Measurements from ENCODE around the gene CDC37L1.
"Not testable (repeated sequence)": the region's sequence is repeated elsewhere in the genome, so short reads cannot be mapped to it uniquely, and the experiment has no call there.

Gene CDC37L1

GRCh38 chr9:4679268-4680172 is at the start of gene CDC37L1:
Gene CDC37L1, plus strand, starts transcription at chr9:4679569. Its CDS starts 199 bp downstream, at chr9:4679768.
- peak; percentile 97 for DNase-seq (ENCODE audit: low spot score)

GRCh38 chr9:4630836-4631235 is 48.5 kb upstream of the CDC37L1 start:
- DNase-seq (ENCODE audit: low spot score) = no peak

DNA sequence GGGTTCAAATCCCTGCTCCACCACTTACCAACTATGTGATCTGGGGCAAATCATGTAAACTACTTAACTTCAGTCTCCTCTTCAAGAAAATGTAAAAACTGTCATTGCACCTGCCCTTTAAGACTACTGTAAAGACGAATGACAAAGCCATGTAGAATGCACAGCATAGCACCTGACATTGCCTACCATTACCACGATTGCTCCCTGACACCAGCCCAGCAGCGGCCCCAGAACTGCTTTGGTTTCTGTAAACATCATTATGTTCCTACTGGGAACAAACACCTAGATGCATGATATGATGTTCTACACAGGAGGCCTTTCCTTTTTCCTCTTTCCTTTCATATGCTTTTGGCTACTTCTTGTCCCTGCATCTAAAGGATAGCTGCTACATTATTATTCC is 40.4 kb upstream of the CDC37L1 start:
- DNase-seq (ENCODE audit: low spot score) = no peak

GRCh38 chr9:4639420-4639819 is 39.9 kb upstream of the CDC37L1 start:
- no peak for DNase-seq (ENCODE audit: low spot score)

DNA sequence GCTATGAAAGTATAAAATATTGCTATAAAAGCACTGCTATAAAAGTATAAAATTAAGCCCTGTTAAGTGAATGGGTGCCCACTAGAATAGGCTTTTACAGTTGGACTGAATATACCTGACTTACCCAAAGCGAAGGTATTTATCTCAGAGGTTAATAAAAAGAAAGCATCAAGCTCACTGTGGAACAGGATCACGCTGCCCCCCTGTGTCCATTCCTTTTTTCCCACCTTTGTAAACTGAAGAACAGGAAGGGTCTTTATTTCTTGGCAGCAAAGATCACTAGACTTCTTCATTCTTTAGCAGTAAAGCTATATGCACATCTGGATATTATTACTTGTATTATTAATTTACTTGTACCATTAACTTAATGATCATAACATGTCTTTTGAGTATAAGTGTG is 39.3 kb upstream of the CDC37L1 start:
- no peak for DNase-seq (ENCODE audit: low spot score)

DNA sequence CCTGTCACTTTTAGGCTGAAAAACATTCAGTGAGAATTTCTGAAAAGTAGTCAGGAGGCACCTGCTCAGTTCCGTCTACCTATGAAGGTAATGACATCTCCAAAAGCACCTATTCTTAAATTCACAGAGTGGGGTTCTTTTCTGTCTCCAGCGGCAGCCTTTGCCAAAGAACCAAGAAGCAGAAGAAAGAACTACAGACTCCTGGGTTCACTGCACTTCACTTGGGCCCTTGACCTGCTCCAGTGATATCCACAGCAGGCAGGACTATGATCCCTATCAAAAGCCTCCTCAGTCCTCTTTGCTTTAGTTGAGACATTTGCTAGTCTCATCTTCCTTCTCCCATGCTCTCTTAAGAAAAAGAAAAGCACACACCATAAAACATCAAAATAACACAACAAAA is 37.0 kb upstream of the CDC37L1 start:
- no peak for DNase-seq (ENCODE audit: low spot score)

- DNase-seq (ENCODE audit: low spot score) = no peak
Measured at GRCh38 chr9:4654084-4654483, 25.3 kb upstream of the CDC37L1 start.

DNA sequence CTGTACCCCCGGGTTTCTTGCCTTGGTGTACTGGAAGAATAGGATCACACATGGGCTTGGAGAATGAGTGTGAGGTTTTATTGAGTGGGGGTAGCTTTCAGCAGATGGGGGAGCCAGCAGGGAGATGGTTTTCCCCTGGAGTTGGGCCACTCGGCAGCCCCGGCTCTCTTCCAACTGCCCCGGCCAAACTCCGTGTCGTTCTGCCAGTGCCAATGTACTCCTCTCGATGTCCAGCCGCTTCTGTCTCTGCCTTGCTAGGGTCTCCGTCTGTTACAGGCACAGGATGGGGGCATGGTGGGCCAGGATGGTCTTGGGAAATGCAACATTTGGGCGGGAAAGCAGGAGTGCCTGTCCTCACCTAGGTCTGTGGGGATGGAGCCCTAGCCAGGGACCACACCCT is 24.8 kb upstream of the CDC37L1 start:
- DNase-seq (ENCODE audit: low spot score) = no peak

DNA sequence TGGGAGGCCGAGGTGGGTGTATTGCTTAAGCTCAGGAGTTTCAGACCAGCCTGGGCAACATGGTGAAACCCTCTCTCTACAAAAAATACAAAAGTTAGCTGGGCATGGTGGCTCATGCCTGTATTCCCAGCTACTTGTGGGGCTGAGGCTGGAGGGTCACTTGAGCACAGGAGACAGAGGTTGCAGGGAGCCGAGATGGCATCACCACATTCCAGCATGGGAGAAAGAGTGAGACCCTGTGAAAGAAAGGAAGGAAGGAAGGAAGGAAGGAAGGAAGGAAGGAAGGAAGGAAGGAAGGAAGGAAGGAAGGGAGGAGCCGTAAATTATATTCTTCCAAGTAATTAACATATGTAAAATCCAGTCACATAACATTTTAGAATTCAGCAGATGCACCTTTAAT is 23.2 kb upstream of the CDC37L1 start:
- not testable (repeated sequence) for DNase-seq (ENCODE audit: low spot score)

- DNase-seq (ENCODE audit: low spot score) = no peak
Measured at GRCh38 chr9:4656621-4657020, 22.7 kb upstream of the CDC37L1 start.

- DNase-seq (ENCODE audit: low spot score) = no peak
Measured at GRCh38 chr9:4657426-4658159, 21.8 kb upstream of the CDC37L1 start.

DNA sequence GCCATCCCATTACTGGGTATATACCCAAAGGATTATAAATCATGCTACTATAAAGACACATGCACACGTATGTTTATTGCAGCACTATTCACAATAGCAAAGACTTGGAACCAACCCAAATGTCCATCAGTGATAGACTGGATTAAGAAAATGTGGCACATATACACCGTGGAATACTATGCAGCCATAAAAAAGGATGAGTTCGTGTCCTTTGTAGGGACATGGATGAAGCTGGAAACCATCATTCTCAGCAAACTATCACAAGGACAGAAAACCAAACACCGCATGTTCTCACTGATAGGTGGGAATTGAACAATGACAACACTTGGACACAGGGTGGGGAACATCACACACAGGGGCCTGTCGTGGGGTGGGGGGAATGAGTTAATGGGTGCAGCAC is 18.7 kb upstream of the CDC37L1 start:
- not testable (repeated sequence) for DNase-seq (ENCODE audit: low spot score)

DNA sequence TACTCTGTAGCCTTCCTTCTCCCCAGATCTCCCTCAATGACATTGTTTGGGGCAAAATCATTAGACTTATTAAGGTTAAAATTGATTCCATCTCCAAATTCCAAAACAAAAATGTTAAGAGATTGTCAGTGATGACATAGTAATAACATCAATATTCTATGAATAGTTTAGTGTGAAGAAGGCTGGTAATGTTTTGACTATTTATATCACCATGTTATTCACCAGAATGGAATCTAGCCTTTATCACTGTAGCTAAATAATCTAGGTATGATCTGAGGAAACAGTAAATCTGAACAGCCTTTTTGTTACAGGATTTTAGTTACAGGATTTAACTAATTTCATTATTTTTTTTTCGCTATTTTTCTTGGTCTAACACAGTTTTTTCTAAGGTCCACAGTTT is 18.2 kb upstream of the CDC37L1 start:
- no peak for DNase-seq (ENCODE audit: low spot score)

DNA sequence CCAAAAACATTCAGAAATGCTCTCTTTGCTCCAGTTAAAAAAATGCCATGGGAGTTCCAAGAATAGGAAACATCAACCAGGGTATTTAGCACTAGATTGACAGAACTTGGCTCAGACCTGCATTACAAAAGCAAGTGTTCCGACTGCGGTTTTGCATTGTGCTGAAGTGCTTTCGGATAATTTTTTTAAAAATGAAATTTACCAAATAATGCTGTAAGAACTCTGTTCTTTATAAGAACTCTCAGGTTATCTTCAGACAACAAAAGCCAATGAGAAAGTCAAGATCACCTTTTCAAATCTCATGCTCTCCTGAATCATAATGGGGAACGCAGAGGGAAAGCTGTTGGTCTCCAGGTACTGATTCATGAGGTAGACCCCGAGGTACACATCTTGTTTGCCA is 17.8 kb upstream of the CDC37L1 start:
- DNase-seq (ENCODE audit: low spot score) = no peak

DNA sequence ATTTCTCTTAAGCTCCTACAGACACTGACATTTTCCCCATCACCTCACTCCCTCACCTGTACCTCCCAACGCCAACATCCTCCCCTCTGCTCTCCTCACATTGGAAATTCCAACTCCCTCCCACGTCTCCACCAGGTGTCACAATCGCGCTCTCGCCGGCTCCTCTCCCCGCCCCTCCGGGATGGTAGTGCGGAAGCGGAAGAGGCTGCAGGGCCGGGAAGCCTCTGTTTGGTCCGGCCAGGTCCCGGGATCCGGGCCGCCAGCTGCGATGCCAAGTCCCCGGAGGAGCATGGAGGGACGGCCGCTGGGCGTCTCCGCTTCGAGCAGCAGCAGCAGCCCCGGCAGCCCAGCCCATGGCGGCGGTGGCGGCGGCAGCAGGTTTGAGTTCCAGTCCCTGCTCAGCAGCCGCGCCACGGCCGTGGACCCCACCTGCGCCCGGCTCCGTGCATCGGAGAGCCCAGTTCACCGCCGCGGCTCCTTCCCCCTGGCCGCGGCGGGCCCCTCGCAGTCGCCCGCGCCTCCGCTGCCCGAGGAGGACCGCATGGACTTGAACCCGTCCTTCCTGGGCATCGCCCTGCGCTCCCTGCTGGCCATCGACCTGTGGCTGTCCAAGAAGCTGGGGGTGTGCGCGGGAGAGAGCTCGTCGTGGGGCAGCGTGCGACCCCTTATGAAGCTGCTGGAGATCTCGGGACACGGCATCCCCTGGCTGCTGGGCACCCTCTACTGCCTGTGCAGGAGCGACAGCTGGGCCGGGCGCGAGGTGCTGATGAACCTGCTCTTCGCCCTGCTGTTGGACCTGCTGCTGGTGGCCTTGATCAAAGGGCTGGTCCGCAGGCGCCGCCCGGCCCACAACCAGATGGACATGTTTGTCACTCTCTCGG is 17.0 kb upstream of the CDC37L1 start, which contains the start of gene PLPP6:
Gene PLPP6, plus strand, starts transcription at position 187 of the 881 bp plus-strand sequence. Its CDS starts 82 bp downstream, at position 269.
- peak; percentile 84 for DNase-seq (ENCODE audit: low spot score)

DNA sequence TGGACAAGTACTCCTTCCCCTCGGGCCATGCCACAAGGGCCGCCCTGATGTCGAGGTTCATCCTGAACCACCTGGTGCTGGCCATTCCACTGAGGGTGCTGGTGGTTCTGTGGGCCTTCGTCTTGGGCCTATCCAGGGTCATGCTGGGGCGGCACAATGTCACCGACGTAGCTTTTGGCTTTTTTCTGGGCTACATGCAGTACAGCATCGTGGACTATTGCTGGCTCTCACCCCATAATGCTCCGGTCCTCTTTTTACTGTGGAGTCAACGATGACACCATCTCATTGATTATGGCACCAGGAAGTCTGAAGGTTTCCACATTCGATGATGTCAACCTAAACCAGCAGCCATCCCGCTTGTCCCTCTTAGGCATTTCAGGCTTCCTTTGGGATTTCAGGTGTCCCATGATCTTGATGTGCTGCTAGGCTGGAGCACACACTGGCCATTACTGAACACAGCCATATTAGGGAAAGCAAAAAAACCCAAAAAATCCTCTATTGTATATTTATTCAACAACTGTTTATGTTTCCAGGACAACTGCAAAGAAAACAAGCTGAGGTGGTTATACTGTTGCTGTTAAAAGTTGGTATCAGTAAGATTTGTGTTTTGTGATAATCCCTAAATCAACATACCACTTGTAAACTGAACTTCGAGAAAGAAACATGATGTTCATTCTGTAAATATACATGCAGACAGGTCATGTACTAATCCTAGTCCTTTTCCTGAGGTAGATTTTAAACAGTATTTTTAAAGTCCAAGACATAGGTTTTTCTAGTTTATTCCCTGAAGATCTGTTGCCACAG is 16.2 kb upstream of the CDC37L1 start:
- no peak for DNase-seq (ENCODE audit: low spot score)

GRCh38 chr9:4663956-4664355 is 15.4 kb upstream of the CDC37L1 start:
- no peak for DNase-seq (ENCODE audit: low spot score)

GRCh38 chr9:4665357-4665756 is 14.0 kb upstream of the CDC37L1 start:
- no peak for DNase-seq (ENCODE audit: low spot score)

DNA sequence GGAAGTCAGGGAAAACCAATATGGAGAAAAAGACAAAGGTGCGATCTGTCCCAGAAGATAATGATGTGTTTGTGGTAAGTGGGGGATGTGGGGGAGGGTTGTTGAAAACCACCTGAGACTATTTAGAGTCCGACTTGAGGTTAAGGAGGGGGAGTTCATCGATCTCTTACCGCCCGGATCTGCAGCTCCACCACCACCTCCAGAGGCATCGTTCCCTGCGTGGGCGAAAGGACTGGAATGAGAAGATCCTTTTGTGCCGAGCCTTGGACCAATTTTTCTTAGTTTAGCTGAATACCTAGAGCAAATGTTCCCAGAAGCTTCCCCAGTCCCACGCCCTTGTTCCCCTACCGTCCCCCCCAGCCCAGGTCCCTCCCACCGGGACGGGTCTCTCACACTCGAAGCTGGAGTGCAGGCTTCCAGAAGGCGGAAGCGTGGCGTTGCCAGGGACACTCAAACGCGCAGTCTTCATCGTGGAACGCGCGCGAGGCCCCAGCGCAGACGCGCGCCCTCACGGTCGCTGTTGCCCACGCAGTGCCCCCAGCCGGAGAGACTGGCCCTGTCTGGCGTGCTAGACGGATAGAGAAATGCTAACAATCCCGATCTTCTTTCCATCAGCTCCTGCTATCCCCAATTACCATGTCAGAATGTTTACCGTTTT is 13.2 kb upstream of the CDC37L1 start, which contains the start of gene SPATA6L:
Gene SPATA6L, minus strand, starts transcription at position 439 of the 658 bp plus-strand sequence. Its CDS starts 230 bp downstream, at position 209.
- DNase-seq (ENCODE audit: low spot score) = no peak

- no peak for DNase-seq (ENCODE audit: low spot score)
Measured at GRCh38 chr9:4667681-4668080, 11.7 kb upstream of the CDC37L1 start.

- DNase-seq (ENCODE audit: low spot score) = no peak
Measured at GRCh38 chr9:4668604-4669003, 10.8 kb upstream of the CDC37L1 start.
